ENCODE results near the gene OSR1.

GRCh38 chr2:19351499-19351898 lies 6.9 kb downstream of the OSR1 start:
- TF ChIP-seq CTCF (conservative IDR thresholded peaks at IDR 0.05) (no peak), ZFX (IDR thresholded peaks at IDR 0.05) (no peak)

Measured in C4-2B (cell line).